Measurements from ENCODE around the gene PERM1.

DNA sequence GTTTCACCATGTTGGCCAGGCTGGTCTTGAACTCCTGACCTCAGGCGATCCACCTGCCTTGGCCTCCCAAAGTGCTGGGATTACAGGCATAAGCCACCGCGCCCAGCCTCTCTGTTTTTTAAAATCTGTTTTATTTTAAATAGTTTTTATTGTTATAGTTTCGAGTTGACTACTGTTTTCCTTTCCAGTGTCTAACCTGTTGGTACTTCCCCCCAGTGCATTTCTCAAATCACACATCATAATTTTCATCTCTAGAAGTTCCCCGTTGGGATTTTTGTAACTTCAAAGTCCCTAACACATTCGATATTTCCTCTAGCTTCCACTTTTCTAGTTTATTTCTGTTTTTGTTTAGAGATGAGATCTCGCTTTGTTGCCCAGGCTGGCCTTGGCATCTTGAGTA lies 10.5 kb upstream of the PERM1 start:
- TF ChIP-seq, protein P1, sequence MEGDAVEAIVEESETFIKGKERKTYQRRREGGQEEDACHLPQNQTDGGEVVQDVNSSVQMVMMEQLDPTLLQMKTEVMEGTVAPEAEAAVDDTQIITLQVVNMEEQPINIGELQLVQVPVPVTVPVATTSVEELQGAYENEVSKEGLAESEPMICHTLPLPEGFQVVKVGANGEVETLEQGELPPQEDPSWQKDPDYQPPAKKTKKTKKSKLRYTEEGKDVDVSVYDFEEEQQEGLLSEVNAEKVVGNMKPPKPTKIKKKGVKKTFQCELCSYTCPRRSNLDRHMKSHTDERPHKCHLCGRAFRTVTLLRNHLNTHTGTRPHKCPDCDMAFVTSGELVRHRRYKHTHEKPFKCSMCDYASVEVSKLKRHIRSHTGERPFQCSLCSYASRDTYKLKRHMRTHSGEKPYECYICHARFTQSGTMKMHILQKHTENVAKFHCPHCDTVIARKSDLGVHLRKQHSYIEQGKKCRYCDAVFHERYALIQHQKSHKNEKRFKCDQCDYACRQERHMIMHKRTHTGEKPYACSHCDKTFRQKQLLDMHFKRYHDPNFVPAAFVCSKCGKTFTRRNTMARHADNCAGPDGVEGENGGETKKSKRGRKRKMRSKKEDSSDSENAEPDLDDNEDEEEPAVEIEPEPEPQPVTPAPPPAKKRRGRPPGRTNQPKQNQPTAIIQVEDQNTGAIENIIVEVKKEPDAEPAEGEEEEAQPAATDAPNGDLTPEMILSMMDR (conservative IDR thresholded peaks at IDR 0.05) = no peak
- no peak for TF ChIP-seq ZFX (IDR thresholded peaks at IDR 0.05)
